HG03457 (cell line): ENCODE measurements around the gene DCXR.

Source experiments
- ATAC-seq: cut with Tn5 transposase; IDR thresholded peaks from one replicate; pipeline ENCODE4 v1.9.1; 2021; ENCODE audit warnings: moderate number of reproducible peaks; ENCODE audit not compliant: unreplicated experiment

Gene DCXR

DNA sequence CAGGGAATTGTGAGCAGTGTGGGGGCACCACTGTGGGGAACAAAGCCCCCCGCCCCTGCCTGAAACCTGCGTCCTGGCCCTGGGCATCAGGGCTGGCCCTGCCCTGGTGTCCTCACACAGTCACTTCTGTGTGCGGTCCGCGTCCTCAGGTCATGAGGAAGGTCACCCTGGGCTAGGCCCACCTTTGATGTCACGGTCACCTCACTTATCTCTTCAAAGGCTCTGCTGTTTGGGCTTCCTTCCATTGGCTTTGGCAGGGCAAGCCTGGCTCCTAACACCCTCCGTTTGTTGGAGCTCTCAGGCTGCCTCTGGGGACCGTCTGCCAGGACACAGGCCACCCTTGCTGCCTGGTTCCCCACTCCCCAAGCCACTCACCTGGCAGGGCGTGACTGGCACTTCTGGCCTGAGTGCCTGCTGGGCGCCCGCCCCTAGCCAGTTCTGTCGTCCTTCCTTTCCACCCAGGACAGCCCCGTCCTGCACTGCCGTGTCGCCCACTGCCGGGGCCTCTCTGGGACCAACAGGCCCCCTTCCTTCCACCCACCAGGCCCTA lies 23.6 kb downstream of the DCXR start:
- ATAC-seq = no peak

DNA sequence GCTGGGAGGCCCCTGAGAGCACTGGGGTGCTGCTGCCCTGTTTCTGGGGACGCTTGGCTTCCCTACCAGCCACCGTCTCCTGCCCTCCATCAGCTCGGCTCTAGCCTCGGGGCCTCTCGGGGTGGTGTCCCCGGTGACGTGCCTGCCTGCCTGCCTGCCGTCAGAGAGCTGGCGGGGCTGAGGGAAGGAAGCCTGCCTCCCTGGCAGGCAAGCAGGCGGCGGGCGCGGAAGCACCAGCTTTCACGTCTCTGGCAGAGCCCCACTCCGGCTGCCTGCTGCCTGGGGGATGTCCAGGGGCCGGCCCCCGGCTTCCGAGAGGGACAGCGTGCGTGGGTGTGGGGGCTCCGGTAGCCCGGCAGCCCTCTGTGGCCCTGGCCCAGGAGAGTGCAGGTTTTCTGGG lies 24.2 kb downstream of the DCXR start:
- ATAC-seq = no peak

DNA sequence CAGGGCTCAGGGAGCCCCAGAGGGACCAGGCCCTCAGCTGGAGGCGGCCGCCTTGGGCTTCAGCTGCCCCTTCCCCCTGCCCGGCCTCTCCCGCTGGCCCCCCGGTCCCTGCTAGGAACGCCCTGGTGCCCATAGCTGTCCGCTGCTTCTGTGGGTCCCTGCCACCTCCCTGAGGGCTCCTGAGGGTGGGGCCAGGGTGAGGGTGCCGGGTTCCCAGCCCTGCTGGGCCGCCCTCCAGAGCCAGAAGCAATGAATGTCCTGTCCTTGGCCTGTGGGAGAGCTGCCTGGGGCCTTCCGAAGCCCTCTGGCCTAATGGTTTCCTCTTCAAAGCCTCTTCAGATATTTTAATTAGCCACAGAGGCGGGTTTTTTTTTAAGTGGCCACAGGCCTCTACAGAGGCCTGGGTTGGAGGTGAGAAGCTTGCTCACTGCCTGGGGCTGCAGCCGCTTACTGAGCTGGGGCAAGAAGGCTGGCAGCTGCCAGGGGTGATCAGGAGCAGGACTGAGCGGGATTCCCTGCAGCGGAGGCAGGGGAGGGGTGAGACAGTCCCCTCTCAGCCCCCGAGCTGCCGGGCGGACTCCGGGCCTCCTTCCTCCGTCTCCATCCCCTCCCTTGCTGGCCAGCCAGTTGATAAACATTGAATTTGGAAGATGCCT lies 24.7 kb downstream of the DCXR start:
- ATAC-seq = no peak

DNA sequence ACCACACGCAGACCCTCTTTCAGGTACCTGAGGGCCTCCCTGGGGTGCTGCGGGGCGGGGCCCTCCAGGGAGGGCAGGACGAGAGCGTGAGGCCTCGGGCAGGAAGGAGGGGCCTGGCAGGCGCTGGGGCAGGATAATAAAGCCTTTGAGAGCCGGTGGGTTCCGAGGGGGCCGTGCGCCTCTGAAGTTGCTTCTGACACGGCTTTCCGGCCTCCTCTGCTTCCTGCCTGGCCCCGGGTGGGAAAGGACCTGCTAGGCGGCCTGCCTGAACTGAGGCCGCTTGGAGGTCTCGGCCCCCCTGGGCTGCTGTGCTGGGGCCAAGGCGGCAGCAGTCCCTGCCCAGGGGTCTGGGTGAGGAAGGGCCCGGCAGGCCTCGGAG lies 25.2 kb downstream of the DCXR start:
- no peak for ATAC-seq

DNA sequence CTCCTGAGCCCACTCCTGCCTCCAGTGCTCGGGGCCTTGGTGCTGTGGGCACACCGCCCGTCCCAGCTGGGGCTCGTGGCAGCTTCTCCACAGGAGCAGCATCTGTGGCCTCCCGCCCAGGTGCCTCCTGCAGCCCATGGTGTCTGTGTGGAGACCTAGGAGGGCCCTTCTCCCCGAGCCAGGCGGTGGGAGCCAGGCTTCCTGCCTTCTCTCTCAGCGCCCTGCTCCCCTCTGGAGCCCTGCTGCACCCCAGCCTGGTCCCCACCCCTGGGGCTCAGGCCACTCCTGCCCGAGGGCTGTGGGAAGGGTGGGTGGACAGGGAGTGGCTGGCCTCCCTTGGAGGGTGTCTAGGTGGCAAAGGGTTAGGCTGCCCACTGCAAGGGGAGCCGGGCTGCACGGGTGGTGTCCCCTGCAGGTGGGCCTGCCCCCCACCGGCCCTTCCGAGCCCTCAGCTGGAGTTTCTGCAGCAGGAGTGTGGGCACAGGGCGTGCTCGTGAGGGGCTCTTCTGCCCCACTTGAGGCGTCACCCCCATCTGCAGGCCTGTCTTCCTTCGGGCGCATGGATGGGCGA lies 25.8 kb downstream of the DCXR start:
- ATAC-seq = no peak

DNA sequence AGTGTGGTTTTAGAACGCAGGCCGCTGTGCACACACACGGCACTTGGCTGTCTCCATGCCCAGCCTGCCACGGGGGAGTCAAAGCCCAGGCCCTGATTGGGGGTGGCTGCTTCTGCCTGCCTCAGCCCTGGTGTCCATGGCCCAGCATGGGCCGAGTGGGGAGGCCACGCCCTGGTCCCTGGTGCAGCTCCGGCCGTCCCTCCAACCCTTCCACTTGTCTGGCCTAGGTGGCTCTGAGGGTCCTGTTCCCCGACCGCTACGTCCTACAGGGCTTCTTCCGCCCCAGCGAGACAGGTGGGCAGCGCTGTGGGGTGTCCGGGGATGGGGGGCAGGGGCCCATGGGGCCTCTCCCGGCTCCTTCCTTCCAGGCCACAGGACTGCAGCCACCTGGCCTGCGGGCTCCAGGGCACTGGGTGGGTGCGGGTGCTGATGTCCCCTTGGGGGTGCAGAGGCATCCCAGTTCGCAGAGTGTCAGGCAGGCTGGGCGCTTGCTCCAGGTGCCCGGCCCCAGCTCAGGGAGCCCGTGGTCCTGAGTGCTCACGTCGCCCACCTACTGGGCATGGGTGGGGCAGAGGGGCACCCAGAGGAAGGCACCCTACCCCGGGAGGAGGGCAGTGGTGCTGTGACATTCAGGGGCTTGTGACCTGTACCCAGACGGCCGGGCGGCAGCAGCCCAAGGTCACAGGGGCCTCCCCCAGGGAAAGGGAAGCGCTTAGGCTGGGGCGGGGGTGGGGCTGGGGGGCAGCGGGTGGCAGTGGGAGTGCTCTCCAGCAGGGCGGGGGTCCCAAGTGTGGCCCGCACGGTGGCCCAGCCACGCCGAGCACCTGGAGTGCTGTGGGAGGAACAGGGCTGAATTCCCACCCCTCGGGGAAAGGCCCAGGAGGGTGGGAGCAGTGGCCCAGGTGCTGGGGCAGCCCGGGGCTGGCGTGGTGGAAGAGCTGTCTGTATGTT lies 26.6 kb downstream of the DCXR start:
- no peak for ATAC-seq

DNA sequence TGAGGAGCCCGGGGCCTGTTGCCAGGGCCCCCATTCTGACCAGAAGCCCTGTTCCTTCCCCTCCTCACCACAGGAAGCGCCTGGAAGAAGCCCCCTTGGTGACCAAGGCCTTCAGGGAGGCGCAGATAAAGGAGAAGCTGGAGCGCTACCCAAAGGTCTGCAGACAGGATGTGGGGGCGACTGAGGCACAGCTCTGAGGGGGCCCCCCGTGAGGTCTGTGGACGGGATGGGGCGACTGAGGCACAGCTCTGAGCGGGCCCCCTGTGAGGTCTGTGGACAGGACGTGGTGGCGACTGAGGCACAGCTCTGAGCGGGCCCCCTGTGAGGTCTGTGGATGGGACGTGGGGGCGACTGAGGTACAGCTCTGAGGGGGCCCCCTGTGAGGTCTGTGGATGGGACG lies 28.1 kb downstream of the DCXR start:
- ATAC-seq = no peak

DNA sequence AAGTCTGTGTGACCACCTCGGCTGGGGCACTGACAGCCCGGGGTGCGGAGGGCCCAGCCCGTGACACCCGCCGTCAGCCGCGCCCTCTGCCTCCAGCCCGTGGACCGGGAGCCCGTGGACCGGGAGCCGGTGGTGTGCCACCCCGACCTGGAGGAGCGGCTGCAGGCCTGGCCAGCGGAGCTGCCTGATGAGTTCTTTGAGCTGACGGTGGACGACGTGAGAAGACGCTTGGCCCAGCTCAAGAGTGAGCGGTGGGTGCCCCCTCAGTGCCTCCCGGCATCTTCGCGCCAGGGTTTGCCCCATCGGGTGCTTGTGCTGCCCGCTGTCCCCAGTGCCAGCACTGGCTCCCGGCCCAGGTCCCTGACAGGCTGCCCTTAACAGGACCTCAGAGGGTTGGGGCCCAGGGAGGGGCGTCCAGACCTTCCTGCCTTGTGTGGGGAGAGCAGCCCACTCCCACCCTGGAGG lies 28.5 kb downstream of the DCXR start:
- ATAC-seq = no peak

DNA sequence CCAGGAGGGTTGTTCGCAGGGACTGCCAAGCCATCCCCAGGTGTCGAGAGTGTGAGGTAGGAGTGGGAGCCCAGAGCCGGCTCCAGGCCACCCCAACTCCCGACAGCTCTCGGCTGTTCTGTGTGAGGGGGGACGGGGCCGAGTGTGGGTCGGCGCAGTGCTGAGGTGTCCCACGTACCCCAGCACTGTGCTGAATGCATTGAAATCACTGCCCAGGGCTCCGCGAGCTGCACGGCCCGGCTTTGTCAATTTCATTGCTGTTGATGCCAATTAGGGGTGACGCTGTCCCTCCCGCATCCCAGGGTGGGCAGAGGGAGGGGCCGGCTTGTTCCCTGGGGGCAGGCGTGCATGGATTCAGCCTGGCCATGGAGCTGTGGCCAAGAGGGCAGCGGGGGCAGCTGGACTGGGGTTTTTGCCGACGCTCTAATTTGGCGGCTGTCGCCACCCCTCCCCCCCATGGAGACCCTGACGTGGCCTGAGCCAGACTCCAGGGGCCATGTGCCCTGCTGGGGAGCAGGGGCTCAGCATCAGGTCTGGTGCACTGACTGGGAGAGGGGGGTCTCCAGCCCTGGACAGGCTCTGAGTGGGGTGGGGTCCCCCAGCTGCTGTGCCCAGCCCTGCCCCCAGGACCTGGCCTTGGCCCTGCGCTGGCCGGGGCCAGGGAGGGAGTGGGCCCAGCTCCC lies 29.1 kb downstream of the DCXR start:
- ATAC-seq = no peak

DNA sequence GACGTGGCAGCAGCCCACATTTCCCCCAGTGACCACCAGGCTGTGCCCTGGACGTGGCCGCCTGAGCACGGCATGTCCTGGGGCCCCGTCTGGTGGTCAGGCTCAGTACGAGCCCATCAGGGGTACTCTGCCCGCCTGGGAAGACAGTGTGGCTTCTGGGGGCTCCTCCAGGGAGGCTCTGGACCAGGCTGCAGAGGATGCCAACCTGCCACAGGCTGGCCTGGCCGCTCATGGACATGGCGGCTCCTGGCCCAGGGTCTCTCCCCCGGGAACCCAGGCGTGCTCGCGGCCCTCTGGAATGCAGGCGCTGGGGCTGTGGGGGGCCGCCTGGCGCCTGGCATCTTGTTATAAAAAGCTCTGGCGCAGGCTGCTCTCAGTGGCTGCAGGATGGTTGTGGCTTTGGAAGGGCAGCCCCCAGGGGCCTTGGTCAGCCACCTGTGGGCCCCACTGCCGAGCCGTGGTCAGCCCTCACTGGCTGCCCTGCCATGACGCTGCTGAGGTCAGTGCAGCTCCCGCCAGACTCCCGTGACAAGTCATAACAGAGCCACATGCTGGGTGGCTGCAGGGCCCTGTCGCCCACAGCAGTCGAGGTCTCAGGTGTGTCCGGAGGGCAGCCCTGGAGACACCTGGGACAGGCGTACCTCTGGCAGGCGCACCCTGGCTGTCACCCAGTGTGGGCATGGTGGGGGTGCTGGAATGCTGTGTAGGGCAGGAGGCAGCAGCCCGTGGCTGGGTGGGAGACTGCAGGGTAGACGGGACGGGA lies 29.8 kb downstream of the DCXR start:
- no peak for ATAC-seq

DNA sequence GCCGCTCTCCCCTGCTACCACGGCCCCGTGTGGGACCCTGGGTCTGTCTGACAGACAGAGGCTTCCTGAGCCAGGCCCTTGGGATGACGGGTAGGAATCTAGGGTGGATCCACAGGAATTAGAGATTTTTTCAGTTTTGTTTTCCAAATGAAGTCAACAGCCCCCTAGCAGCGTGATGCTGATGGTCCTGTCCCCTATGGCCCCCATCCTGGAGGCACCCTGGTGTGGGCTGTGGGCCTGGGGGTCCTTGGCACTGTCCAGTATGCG lies 30.3 kb downstream of the DCXR start:
- ATAC-seq = no peak

DNA sequence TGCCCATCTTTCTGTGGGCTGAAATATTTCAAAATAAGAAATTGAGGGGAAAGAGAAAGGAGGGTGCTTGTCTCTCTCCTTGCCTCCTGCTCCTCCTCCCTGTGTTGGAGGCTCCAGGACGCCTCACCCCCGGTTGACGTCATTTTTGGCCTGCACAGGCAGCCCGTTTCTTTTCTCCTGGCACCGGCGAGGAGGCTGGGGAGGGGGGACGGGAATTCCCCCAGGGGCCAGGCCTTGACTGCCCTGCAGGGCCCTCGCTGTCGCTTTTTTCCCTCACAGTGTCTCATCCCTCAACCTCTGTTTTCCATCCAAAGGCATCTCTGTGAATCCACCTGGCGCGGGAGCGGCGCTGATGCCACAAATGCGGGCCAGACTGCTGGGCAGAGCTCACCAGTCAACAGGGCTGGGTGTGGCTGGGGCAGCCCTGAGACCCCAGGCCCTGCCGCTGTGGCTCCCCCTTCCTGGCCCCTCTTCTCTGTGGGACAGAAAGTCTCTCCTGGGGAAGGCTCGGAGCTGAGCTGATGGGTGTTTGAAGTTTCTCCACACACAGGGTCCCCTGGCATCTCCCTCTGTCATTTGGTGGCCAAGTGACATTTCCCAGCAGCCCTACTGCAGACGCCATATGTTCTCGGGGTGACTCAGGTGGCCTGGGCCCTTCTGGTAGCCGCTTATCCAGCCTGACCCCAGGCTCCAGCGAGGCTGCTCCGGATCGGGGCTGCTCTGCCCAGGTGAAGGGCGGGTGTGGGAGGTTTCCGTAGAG lies 30.8 kb downstream of the DCXR start:
- ATAC-seq = no peak

DNA sequence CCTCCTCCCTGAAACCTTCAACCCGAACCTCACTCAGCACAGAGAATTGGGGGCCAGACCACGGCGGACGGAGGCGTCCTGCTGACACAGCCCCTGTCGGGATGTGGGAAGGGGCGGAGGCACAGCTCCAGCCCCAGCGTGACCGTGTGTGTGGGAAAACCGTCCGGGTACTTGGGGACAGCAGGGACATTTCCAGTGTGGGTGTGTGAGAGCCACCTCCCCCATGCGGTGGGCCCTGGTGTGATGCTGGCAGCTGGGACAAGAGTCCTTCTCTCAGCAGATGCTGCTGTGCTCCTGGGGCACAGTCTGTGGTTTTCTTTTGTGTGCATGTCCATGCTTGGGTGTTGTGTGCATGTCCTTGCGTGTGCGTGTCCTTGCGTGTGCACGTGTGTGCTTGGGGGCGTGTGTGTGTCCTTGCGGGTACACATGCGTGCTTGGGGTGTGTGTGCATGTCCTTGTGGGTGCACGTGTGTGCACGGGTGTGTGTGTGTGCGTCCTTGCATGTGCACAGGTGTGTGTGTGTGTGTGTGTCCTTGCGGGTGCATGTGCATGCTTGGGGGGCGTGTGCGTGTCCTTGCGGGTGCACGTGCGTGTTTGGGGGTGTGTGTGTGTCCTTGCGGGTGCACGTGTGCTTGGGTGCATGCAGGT lies 31.7 kb downstream of the DCXR start:
- ATAC-seq = no peak

DNA sequence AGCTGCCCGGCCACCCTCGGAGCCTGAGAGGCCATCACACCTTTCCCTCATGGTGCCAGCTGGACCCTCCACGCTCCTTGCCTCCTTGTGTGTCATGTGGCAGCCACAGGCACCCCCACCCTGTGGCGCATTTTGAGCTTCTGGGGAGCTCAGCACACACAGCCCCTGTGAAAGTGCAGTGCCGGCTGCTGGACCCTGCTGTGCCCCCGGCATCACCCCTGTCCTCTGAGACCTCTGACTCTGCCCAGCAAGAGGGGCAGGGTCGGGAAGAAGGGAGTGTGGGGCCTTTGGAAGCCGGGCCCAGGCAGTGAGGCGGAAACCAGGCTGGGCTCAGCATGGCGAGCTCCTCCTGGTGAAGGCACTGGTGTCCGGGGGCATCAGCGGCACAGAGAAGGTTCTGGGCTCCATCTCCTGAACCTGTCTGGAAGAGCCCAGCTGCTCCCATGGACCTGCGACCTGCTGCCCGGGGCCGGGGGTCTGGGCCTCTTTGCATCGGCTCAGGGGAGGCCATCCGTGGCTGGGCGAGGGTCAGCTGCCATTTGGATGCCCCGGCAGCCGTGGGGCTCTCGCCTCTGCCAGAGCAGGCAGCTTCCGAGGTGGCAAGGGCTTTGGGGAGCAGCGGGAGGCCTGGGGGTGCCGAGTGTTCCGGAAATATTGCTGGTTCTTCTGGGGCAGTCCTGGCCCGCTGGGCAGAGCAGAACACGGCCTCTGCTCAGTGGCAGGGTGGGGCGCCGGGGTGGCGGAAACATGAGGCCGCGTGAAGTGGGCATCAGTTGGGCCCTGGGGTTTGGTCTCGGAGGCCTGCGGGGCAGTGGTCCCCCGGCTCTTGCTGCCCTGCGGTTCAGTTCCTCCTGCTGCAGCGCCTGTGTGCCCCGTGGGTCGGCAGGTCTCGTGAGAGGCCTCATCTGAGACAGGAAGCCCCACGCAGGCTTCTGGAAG lies 32.7 kb downstream of the DCXR start:
- ATAC-seq = no peak

DNA sequence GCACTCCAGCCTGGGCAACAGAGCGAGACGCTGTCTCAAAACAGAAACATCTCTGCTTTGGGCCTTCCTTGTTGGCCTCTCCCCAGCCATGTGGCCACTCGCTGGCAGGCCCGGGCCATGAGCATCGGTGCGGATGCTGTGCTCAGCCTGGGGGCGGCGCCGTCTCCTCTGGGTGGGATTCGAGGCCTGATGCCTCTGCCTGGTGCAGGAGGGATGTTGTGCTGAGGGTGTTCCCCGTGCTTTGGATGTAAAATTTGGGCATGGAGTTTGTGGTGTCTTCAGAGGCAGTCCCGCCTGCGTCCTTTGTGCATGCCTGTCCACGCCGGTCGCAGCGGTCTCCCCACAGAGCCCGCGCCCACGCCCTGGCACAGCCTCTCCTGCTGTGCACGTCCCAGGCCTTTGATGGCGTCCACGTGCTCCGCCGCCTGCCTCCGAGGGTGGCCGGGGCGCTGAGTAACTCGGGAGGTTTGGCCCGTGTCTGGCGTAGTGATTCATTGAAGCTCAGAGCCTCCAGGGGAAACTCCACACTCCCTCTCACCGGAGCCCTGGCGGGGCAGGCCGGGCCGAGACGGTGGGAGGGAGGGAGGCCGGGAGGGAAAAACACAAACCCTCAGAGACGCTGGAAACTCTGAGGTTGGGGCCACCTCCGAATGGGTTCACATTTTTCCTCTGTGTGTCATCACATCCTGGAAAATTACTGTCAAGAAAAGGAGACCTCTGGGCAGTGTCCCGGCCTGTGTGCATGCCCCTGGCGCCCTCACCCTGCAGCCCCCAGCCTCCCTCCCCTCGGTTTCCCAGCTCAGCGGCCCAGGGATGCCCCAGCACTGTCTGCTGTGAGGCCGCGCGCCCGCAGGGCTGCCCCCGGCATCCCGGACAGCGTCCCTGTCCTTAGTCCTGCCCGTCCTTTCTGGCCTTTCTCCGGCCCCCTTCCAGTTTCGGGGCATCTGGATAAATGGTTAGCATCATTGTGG lies 33.8 kb downstream of the DCXR start:
- no peak for ATAC-seq

DNA sequence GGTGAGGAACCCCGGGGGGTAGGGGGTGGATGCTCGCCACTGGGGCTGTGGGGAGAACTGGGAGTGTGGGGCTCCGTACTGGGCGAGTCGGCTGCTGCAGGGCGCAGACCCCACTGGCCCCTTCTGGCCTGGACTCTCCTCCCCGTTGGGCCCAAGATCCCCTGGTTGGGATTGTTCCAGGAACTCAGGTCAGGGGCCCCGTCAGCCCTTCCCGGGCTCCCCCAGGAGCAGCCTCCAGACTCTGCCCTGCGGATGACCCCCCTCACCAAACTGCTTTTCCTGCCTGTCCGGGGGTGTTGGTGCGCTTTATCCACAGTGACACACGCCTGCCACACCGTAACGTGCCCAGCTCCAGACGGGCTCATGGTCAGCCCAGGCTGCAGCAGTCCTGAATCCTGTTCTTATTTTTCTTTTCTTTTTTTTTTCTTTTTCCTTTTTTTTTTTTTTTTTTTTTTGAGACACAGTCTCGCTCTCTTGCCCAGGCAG lies 35.9 kb downstream of the DCXR start:
- ATAC-seq = no peak
